Left colon (tissue), 2 donors: Measurements from ENCODE around the gene DIAPH1. TPM values are rescaled to one million over a fixed set of nuclear protein-coding genes. Genes with fewer than 3 reads are reported as not detected.

Experiments
- ATAC-seq: fragments of 200-7000 bp; cut with Tn5 transposase; one replicate; pipeline ENCODE4 v1.9.1; 2020; ENCODE audit warnings: mild to moderate bottlenecking, moderate library complexity
- DNase-seq, 2 donors: peaks; one replicate each; pipeline ENCODE4 v3.0.0-alpha.2; 2020
- intact Hi-C, 2 donors: fragments of 100-400 bp; cut with DNase I in 1 of 2; cut with micrococcal nuclease in 1 of 2; formaldehyde crosslinking; loops; one replicate each; pipeline versions ENCODE4 v1.11.2 to v1.14.0; 2022; cut with DNase I, micrococcal nuclease
- total RNA-seq, 2 donors: library from RNA; stranded (reverse); fragmentation: NEBNext Ultra II Directional; extraction: Animal tissue kit (Norgen Biotek cat#: 25700); gene quantifications; one replicate each; pipeline ENCODE4 v1.2.1, GENCODE V29; 2021
- donor health status: DM: no; HTN: no; CAD: no.
- donor health status: DM: yes; HTN: yes; CAD: no.

DIAPH1 gene
- total RNA-seq, 2 donors from 2014 or later = 105 to 108 TPM

DNA sequence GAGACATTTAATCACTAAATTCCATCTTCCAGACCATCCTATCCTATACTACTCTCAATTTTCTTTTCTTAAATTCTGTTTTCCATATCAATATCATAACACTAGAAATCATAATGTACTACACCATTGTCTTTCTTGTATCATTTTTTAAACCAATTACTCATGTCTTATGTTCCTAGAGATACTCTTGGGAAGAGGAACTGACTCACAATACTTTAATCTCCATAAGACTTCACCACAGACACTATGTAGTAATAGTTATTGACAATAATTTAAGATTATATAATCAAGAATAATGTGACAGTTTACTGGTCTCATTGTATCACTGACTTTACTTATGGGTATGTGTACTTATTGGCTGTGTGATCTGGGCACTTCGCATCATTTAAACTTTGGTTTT lies 86.1 kb downstream of the DIAPH1 start:
- DNase-seq (no peak), ATAC-seq (no peak)
- intact Hi-C loops = no loop called here

DNA sequence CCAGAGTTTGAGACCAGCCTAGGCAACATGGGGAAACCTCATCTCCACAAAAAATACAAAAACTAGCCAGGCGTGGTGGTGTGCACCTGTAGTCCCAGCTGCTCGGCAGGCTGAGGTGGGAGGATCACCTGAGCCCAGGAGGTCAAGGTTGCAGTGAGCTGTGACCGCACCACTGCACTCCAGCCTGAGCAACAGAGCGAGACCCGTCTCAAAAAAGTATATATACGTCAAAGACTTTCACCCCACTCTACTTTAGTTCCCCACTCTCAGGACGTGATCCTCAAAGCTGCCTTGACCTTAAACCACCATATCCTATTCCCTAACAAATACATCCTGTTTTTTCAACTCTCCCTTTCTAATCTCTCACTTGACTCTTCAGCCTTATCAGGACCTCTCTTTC lies 88.9 kb downstream of the DIAPH1 start:
- intact Hi-C loops = loop anchor here in 1 of 2 donors (10.0 kb wide), 1 partner anchor 205 kb away; the partner anchor contains the start of gene TAF7
- ATAC-seq = no peak
- no peak for DNase-seq

DNA sequence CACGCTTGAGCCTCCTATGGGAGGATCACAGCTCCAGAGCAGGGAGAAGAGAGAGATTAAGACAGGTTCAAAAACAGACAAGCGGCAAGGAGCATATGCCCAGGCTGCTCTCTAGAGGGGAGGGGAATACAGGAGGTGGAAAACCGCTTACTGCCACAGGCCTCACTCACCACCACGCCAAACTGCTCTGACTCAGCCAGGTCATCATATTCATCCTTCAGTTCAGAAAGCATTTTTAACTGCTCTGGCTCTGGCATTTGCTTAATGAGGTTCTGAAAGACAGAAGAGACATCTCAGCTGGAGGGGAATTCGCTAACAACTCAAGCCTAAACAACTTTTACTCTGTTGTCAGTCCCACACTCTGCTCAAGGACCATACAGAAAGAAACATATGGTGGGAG lies 89.8 kb downstream of the DIAPH1 start:
- no peak for ATAC-seq
- DNase-seq = no peak
- intact Hi-C loops = loop anchor here in 1 of 2 donors (10.0 kb wide), 1 partner anchor 204 kb away; the partner anchor contains the start of gene TAF7

DNA sequence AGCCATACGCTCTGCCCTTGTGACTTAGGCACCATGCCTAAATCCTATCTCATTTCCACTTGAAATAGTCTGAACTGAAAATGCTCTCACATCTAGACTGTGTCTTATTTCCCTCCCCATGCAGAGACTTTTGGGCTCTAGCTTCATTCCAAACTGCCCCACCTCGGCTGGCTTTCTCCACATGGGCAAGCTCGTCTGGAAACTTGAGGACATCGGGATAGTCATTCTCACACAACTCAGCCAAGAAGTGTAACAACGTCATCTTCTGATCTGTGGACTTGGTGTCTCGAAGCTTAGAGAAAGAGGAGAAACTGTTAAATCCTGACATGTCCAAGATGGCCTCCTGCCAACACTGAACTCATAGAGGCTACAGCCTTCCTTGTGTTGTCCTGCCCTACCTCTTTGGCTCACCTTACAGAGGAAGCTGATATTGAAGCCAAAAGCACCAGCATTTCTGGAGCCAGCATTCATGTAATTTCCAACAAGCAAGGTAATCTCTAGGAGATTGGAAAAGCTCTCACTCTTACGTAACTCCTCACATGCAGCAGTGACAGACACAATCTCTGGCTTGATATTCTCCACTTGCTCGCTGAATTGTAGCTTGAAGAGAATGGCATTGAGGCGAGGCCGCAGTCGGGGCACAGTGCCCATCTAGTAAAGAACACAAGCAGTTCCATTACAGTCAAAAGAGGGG lies 90.4 kb downstream of the DIAPH1 start:
- ATAC-seq (no peak), DNase-seq (no peak)
- intact Hi-C loops = loop anchor here in 1 of 2 donors (10.0 kb wide), 1 partner anchor 204 kb away; the partner anchor contains the start of gene TAF7

DNA sequence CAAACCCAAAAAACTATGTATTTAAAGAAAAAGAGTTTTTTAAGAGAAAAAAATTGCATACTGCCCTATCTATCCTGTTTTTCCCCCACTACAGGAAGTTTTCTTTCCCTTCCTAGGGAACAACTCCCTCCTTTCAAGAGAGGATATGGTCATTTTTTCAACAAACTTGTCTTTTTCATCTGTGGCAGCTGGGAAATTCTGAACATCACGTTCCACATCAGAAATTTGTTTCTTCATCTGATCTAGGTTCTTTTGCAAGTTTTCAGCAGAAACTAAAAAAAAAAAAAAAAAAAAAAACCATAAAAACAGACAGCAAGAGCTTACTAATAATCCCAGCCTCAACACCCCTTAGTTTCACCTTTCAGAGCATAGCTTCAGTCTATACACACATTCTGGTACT lies 91.4 kb downstream of the DIAPH1 start:
- ATAC-seq (no peak), DNase-seq (no peak)
- intact Hi-C loops = loop anchor here in 1 of 2 donors (10.0 kb wide), 1 partner anchor 203 kb away; the partner anchor contains the start of gene TAF7

DNA sequence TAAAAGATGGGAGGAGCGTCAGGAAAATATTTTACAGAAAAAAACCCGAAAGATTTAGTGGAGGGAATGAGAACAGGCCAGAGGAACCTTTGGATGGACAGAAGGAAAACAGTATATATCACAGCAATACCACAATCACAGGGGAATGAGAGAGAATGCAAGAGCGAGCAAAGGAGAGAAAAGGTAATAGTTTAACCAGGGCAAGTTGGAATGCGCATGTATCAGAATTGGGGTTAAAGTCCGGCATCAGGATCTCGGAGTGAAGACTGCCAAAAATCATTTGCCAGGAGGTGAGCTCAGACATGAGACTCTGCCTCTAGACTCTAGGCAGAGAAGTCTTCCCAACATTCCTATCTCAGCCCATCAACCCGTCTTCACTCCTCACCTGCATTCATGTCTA lies 93.1 kb downstream of the DIAPH1 start:
- intact Hi-C loops = loop anchor here in 1 of 2 donors (10.0 kb wide), 1 partner anchor 201 kb away; the partner anchor contains the start of gene TAF7
- peak; percentile 61 for ATAC-seq
- no peak for DNase-seq

DNA sequence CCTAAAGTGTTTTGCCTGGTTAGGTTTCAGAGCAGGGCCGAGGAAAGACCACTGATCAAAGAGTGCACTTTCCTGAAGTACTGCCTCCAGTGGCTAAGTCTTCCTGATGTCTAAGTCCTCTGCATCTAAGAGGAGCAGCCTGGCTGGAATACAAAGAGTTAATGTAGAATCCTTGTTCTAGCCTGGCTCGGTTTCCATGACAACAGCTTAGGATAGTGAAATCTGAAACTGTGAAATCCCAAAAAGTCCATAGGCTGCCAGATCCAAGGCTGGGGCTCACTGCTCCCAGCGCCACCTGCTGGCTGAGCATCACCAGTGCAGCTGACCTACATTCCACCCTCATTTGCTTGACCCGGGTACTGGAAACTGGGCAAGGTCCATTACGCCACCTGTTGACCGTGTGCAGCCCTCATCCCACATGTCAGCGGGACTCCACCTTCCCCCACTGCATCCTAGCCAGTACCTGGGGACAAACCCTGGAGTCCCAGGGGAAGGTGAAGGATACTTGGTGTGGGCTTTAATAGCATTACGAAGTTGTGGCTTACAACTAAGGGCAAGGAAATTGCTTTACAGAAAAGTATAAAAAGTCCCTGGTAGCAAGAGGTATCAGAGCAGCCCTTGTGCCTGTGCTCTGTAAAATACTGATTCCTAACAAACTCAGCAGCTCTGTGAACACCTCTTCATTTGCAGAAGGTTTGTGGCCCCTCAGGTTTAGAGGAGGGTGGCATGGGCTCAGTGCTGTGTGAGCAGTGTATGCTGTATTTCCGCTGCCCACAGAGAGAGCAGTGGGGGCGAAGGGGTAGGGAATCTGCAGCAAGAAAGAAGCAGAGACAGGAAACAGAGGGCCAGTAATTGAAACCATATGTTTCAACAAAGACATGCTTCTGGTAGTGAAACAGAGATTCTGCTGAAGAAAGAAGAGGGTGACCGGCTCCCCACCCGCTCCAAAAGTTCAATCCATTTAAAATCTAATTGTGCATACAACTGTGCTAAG lies 93.9 kb downstream of the DIAPH1 start:
- ATAC-seq (peak; percentile 85), DNase-seq (peak; percentile 82 to 86)
- intact Hi-C loops = loop anchor here in 1 of 2 donors (10.0 kb wide), 1 partner anchor 200 kb away; the partner anchor contains the start of gene TAF7

DNA sequence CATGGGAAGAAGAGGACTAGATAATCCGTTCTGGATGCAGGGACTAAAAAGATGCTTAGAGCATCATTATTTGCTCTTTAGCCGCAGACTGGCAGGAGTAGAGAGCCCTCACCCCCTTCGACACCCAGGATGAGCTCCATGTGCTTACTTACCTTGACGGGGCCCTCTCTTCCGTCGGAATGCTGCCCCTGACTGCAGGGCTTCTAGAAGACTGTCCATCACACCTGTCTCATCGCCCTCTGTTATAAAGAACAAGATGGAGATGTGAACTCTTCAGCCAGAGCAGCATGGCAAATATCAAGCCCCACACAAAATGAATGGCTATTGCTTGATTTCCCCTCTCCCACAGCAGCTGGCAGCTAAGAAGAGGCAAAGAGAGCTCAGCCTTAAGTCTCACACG lies 94.8 kb downstream of the DIAPH1 start:
- intact Hi-C loops = loop anchor here in 1 of 2 donors (10.0 kb wide), 1 partner anchor 199 kb away; the partner anchor contains the start of gene TAF7
- DNase-seq (no peak), ATAC-seq (no peak)

DNA sequence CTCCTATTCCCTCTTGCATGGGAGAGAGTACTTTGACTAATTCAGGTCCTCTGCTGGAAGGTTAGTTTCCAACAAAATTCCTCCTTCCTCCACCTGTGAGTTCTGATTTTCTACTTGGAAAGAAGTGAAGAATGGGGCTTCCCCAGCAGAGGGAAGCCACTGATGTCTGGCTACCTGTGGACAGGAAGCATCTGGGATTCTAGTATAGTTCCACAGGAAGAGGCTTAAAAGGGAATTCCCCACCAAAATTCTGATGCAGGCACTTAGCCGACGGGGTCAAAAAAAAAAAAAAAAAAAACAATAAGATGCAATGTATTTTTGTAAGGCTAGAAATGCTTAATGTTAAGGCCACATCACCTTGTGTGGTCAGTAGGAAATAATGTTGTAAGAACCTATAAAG lies 96.5 kb downstream of the DIAPH1 start:
- ATAC-seq = no peak
- intact Hi-C loops = loop anchor here in 1 of 2 donors (10.0 kb wide), 1 partner anchor 198 kb away; the partner anchor contains the start of gene TAF7

DNA sequence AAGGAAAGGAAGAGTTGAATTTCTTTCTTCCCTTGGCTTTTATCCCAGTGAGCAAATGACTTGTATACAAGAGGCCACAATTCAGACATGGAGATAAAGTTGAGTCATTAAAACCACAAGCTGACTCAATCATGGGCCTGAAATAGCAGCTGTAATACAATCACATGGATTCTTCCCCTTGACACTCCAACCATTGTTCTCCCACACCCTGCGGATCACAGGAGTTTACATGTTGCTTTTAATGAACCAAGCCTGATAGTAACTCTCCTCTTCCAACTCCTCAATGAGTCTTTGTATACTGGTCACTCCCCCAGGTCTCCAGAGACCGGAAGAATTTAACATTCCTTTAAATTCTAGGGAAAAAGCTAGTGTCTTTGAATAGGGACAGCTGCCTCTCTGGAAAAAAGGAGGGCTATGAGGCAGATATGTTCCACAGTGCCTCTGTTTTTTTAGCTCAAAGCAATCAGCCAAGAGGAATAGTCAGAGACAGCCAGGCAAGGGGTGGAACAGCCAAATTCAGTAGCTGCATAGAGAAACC lies 97.5 kb downstream of the DIAPH1 start:
- ATAC-seq = peak; percentile 84
- DNase-seq = peak in 1 of 2 donors; percentile 52
- intact Hi-C loops = loop anchor here in 1 of 2 donors (10.0 kb wide), 1 partner anchor 197 kb away; the partner anchor contains the start of gene TAF7

More for the DNA sequence above, 96.5 kb downstream of the DIAPH1 start:
- no peak for DNase-seq

DNA sequence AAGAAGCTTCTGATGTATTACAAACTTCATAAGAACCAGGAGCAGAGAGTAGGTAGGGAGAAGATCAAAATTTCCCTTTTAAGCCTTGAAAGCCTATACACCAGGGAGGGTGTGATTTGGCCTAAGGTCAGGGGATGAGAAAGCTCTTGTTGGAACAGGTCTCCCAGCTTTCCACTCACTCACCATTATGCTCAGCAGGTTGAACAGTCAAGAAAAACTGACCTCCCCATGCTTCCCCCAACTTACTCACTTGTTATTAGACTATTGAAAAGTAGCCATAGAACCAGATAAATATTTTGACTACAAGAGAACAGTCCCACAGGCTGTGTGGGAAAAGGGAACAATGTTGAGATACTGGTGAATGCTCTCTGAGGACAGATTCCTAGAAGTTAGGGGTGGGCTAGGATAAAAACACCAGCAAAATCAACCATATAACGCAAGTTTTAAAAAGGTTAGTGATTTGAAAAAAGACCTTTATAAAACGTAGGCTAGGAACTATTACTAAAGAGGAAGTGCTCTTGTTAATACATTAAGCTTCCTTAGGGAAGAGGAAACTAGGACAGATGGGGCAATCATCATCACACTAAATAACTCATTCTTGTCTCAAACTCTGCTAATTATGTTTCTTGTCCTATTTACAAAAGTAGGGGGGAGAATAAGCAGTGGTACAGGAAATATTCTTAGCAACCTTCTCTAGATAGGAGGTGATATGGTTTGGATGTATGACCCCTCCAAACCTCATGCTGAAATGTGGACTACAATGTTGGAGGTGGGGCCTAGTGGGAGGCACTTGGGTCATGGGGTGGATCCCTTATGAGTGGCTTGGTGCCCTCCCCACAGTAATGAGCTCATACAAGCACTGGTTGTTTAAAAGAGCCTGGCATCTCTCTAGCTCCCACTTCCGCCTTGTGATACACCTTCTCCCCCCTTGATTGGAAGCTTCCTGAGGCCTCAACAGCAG lies 98.9 kb downstream of the DIAPH1 start:
- ATAC-seq (no peak), DNase-seq (no peak)
- intact Hi-C loops = loop anchor here in 1 of 2 donors (10.0 kb wide), 1 partner anchor 195 kb away; the partner anchor contains the start of gene TAF7

DNA sequence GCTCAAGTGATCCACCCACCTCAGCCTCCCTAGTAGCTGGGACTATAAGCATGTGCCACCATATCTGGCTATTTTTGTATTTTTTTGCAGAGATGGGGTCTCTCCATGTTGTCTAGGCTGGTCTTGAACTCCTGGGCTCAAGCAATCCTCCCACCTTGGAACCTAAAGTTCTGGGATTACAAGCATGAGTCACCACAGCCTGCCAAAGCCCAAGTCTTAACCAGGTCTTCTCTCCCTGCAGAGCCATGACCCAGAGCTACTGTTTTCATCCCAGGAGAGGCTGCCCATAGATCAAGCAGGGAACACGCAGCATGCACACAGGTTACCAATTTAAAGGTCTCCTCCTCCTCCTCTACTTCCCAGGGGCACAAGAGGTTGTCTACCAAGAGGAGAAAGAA lies 100.2 kb downstream of the DIAPH1 start:
- ATAC-seq (no peak), DNase-seq (no peak)
- intact Hi-C loops = no loop called here

DNA sequence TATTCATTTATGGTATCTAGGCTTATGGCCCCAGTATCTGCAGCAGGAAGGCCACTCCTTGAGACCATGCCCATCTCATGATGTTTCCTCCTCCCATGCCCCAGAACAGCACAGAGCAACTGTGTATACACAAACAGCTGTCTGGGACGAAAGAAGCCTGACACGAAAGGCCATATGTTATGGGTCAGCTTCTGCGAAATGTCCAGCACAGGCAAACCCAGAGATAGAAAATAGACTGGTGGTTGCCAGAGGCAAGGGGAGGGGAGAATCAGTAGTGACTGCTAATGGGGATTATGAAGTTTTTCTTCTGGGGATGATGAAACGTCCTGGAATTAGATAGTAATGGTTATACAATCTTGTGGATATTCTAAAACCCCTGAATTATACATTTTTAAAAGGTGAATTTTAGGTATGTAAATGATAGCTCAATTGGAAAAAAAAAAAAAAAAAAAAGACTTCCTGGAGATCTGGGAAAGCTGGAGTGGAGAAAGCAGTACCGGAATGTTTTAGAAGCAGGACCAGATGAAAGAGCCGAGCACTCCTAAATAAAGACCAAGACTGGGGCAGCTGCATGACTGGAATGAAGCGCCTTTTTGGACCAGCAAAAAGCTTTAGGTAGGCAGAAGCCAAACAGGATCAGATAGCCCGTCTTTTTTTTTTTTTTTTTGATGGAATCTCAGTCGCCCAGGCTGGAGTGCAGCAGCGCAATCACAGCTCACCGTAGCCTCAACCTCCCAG lies 100.8 kb downstream of the DIAPH1 start:
- intact Hi-C loops = no loop called here

DNA sequence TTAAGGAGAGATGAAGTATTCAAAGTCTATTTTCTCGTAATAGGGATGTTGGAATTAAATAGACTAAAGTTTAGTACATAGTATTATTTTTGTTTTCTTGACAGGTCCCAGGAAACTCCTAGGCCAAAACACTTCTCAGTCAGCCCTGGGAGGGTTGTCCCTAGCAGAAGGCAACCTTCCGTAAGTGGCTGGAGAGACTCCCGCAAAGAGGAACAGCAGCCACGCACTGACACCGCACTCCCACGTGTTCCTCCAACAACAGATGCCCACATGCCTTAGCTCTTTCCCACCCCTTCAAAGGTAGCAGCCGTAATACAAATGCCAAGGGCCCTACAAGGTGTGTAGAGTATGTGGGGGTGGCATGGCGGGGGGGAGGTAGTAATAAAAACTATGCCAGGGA lies 101.5 kb downstream of the DIAPH1 start:
- DNase-seq = no peak
- intact Hi-C loops = no loop called here
- no peak for ATAC-seq

More for the DNA sequence above, 100.8 kb downstream of the DIAPH1 start:
- ATAC-seq (no peak), DNase-seq (no peak)

DNA sequence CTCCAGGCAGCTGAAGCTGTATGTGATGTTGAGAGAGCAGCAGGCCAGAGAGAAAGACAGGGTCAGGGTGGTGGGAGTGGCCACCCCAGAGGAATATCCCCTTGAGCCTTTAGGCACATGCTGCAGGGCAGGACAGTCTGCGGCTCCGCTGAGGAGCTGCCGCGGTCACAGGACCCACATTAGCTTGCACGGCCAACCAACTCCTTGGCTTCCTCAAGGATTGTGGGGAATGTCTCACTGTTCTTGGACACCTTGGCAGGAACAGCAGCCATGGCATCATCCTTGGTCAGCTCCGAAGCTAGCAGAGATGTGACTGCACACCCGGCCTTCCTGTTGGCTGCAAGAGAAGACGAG lies 102.2 kb downstream of the DIAPH1 start:
- DNase-seq = no peak
- intact Hi-C loops = no loop called here
- no peak for ATAC-seq

DNA sequence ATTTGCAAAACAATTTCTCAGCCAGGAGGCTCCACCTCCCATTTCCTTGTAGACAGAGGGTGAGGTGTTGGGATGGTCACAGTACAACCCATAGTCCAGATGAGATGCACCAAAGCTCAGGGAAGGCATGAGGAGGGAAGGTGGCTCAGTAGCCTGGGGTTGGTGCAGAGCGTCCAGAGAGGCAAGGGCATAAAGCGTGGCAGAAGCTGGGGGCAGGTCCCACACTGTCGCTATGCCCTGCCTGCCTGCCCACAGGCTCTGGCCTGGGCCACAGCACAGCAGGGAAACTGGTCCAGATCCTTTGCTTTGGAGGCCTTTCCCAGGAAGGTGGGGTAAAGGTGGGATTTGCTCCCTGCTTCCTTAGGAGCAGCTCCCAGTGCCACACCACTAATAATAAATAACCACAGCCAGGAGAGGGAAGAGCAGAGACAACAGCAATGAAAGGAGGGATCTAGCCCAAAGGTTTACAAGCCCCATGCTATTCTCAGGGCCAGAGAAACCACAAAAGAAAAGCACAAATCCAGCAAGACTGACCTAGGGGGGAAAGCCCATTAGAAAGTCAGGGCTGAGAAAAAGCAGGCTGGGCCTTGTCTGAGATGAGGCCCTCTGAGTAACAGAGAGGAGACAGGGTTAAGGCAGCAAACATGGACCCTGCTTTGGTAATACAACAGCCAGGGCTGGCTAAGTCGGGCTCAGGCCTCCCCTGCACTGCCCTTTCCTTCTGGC lies 102.7 kb downstream of the DIAPH1 start:
- DNase-seq (no peak), ATAC-seq (no peak)
- intact Hi-C loops = no loop called here
